OCI-M2 (cell line): ENCODE data around the gene IFT88.
"Not testable (repeated sequence)": the region's sequence is repeated elsewhere in the genome, so short reads cannot be mapped to it uniquely, and the experiment has no call there.

Experiments used
- DNase-seq: peaks from one replicate; lab custom pipeline; 2025; ENCODE audit not compliant: unreplicated experiment; lab: John Stamatoyannopoulos, UW

IFT88 gene

DNA sequence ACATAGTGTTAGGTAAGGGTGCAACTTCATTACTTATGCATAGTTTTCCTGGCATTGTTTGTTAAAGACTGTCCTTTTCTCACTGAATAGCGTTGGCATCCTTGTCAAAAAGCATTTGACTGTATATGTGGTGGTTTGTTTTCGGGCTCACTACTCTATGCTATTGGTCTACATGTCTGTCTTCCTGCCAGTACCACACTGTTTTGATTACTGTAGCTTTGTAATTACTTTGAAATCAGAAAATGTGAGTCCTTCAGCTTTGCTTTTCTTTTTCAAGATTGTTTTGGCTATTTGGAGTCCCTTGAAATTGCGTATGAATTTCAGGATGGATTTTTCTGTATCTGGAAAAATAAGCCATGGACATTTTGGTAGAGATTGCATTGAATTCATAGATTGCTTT lies 56.0 kb downstream of the IFT88 start:
- DNase-seq, result no peak

DNA sequence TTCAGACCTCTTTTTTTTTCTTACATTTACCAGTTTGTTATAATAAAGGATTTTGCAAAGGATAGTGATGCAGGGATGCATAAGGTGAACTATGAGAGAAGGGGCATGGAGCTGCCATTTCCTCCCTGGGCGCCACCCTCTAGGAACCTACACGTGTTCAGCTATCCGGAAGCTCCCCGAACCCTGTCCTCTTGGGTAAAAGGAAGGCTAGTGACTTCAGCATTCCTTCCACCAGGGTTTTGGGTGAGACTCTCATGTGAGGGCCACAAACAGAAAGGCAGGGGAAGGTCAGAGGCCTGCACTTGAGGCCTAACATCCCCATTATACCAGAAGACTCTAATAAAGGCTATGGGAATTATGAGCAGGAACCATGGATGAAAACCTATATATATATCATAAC lies 57.3 kb downstream of the IFT88 start:
- no peak for DNase-seq

DNA sequence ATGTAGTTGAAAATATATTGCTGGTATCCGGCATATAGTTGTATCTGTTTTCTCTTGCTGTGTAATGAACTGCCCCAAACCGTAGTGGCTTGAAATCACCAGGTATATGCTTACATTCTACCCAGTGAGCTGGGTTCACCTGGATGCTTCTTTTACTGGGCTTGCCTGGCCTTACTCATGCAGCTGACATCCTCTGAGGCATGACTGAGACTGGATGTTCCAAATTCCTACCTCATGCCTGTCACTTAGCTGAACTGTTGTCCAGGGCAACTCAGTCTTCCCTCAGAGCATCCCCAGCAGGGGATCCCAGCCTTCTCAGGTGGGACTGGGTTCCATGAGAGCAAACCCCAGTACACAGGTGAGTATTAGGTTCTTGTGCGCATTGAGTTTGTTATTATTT lies 66.8 kb downstream of the IFT88 start:
- DNase-seq, result no peak

- no peak for DNase-seq
These were observed 69.1 kb downstream of the IFT88 start for GRCh38 chr13:20636079-20636478.

GRCh38 chr13:20637811-20638210 lies 70.9 kb downstream of the IFT88 start:
- no peak for DNase-seq

DNA sequence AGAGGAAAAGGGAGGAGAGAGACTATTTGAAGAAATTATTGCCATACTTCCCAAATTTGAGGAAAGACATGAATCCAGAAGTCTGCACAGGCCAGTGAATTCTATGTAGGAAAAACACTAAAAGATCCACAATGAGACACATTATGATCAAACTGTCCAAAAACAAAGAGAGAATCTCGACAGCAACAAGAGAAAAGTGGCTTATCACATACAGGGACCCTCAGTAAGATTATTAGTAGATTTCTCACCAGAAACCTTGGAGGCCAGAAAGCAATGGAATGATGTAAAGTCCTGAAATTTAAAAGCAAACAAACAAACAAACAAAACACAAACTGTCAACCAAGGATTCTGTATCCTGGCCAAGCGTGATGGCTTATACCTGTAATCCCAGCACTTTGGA lies 80.8 kb downstream of the IFT88 start:
- no peak for DNase-seq

DNA sequence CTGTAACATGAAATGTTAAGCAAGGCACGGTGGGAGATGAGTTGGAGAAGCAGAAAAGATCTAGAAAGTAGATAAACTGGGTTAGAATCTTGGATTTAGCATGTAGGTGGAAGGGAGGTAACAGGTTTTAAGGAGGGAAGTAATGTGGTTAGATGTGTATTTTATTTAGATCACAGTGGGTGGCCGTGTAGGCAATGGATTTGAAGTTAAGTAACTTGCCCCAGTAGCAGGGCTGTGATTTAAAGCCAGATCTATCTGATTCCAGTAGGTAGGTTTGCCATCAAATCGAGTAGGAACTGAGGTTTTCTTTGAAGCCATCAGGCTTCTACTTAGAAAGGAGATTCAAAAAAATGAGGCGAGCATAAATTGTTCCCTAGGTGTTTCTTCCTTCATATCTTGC lies 86.0 kb downstream of the IFT88 start:
- no peak for DNase-seq

GRCh38 chr13:20654156-20654555 lies 87.2 kb downstream of the IFT88 start:
- no peak for DNase-seq

- DNase-seq, result no peak
These were observed 91.6 kb downstream of the IFT88 start for GRCh38 chr13:20658451-20659040.

DNA sequence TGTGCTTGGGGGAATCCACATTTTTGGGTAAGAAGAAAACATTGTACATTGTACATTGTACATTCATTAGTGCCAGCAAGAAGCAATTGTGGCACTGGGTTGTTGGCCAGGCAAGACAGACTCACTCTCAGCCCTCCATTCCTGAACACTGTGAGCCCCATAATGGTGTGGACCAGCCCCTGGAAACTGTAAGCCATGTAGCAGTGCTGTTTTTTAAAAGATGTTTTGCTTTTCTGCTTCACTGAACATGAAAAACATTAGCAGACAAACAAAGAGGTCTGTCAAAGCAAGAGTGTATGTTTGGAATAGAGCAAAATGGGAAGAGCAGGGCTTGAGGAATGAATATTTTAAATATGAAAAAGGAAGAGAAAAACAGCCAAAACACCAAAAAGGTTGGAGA lies 97.4 kb downstream of the IFT88 start:
- DNase-seq, result no peak

- DNase-seq, result no peak
These were observed 100.0 kb downstream of the IFT88 start for GRCh38 chr13:20666948-20667347.

DNA sequence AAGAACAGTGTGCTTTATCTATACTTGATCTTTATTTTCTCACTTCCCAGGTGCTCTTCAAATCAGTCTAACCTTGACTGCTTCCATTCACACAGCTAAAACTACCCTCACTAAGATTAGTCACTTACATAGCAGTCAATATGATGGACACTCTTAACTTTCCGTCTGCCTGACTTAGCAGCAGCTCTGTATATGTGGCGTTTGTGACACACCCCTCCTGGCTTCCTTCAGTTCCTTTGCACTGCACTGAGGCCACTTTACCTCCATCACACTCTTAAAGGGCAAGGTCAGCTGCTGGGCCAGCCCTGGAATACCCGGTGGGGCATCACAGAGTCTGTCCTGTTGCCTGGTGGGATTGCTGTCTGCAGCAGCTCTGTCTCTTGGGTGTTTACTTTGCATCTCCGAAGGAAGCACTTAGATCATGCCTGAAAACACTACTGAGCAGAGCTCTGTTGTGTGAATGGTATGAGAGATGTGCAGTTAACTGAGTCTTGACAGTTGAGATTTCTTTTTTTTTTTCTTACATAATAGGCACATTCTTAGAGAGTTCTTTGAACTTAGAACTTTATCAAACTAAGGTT lies 101.0 kb downstream of the IFT88 start:
- DNase-seq, result no peak

DNA sequence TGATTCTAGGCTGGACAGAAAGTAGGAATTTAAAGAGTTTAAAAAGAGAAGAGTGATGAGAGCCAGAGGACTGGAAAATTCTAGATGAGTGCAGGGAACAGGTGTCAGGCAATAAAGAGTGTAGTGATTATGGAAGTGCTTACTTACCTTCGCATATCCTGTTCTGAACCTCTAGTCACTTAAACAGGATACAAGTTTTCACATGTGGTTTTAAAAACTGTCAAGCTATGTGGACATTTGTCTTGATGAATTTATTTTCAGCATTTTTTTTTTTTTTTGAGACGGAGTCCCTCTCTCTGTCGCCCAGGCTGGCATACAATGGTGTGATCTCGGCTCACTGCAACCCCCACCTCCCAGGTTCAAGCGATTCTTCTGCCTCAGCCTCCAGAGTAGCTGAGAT lies 102.2 kb downstream of the IFT88 start:
- no peak for DNase-seq

DNA sequence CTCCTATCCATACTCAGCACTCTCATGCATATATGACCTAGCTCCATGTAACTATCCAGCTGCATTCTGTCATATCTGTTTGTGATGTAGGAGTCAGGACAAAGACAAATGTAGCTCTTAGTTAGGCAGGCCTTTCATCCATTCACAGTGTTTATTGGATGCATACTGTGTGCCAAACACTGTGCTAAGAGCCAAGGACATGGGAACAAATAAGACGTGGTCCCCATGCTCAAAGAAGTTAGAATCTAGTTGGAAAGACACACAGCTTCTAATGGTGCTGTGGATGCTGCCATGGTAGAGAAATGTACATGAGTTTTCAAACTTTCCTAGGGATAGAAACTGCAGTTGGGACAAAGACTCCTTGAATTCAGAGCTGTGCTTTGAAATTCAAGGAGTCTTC lies 104.8 kb downstream of the IFT88 start:
- no peak for DNase-seq

GRCh38 chr13:20672772-20673171 lies 105.8 kb downstream of the IFT88 start:
- DNase-seq, result no peak

DNA sequence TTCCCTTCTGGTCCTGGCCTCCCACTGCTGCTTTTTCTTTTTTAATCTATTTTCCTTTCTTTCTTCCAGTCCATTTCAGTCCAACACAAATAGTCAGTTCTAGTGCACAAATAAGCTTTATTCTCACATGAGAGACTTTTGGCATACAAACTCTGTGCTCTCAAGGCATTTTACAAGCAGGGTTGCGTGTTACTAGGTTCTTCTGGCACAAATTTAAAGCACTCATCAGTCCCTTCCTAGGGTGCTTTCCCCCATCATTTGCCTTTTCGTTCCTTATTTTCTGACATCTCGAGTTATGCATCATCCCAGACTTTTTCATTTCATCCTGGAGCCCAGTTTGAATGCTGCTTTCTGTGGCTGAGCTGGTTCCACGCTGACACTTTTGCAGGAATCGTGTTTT lies 106.8 kb downstream of the IFT88 start:
- DNase-seq, result no peak

DNA sequence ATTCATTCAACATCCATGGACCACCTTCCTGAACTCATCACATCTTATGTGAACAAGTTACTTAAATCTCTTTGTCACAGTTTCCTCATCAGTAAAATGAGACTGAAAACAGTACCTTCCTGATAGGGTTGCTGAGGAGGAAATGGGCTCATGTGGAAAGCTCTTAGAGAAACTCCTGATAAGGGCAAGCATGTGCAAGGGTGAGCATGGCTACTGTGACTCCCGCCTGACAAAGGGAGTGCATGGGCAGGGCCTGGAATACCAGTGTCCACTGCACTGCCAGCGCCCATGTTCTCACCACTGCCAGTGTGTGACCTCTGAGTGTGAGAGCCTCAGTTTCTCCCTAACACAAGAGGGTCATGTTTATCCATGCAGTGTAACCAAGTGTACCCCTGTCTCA lies 109.3 kb downstream of the IFT88 start:
- no peak for DNase-seq

DNA sequence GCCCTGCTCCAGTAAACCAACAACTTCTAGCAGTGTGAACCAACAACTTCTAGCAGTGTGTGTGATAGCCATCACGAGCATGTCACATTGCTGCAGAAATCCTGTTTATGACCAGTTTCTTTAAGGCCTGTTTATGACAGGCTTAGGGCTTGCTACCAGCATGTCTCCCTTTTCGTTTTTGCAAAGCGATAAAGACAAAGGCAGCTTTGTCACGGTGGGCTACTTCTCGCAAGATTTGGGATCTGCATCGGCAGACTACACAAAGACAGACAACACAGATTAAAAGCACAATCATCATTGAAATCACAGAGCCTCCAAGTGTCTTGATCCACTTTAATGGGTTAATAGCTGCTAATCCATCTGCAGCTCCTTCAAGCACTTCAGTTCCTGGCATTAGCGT lies 111.6 kb downstream of the IFT88 start:
- DNase-seq, result not testable (repeated sequence)

DNA sequence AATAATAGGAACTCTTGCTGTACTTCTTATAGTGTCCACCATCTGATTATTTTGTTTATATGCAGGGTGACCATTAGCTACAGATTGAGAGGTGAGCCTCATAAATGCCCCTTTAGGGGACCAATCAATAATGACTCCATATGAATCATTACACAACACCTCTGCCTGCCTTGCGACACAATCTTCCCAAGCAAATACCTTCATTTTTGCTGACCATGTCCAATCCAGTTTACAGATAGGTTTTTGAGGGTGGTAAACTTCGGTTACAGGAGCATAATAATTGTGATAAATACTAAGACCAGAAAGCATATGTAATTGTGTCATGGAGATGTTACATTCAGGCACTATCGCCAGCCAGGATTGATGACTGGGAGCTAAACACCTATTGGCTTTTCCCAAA lies 112.9 kb downstream of the IFT88 start:
- DNase-seq, result no peak

DNA sequence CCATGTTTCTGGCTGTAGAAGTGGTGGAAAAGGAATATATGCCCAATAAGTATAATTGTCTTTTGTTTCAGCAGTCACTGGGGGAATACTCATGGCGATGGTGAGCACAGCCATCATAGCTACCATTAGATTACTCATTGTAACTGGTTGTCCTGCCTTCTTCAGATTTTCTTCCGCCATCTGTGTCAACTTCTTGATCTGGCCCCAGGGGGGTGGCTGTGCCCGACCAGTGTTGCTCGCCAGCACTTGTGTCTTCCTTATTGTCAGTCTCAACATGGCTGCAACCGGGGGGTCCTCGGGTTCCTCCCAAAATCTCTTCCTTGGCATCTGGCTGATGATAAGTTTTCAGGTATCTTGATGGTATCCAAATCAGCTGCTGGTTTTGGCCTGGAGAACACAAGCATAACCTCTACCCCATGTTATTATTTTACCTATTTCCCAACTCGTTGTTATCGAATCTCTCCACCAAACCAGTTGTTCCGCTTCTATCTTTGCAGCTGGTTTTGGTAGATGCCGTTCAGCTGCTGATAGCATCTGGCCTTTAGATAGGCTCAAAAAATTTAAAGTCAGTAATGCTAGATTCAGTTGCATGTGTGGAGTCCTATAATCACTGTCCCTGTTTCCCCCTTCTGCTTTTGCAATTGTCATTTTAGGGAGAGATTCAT lies 113.6 kb downstream of the IFT88 start:
- DNase-seq, result no peak

- DNase-seq, result not testable (repeated sequence)
These were observed 114.5 kb downstream of the IFT88 start for GRCh38 chr13:20681481-20681880.

DNA sequence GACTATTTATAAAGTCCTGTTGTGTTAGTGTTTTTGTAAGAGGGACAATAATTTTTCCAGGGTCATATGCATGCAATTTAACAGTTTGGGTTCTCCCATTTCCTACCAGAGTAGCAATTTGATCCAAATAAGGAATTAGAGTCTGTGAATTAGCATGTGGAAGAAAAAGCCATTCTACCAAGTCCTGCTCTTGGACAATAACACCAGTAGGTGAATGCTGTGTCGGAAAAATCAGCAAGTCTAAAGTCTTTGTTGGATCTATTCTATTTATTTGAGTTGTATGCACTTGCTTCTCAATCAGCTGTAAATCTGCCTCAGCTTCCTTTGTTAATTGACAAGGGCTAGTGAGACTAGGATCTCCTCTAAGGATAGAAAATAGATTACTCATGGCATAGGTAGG lies 115.1 kb downstream of the IFT88 start:
- DNase-seq, result no peak

- DNase-seq, result no peak
These were observed 117.1 kb downstream of the IFT88 start for GRCh38 chr13:20684041-20684440.
